Keratinocyte (primary cell): ENCODE results near the gene PLA2G6.

ENCODE experiments used
- CTCF ChIP-seq, 3 experiments: IDR thresholded peaks in 1 of 3; conservative IDR thresholded peaks in 1 of 3; optimal IDR thresholded peaks in 1 of 3; 2 replicates in 2 of 3; 3 replicates in 1 of 3; pipeline versions ENCODE3 to v1.5.1; 2011; ENCODE audit warnings: low read length in 3 of 3, mild to moderate bottlenecking in 3 of 3, moderate library complexity in 2 of 3, control low read depth in 1 of 3, inconsistent platforms in 1 of 3; ENCODE audit not compliant: insufficient read depth in 2 of 3; ENCODE audit errors: extremely low read depth in 1 of 3
- EZH2 ChIP-seq: IDR thresholded peaks from one replicate; pipeline ENCODE4 v1.6.1; 2012; ENCODE audit warnings: inconsistent platforms, mild to moderate bottlenecking, low read length, moderate library complexity

- TF ChIP-seq CTCF (optimal IDR thresholded peaks at IDR 0.05 in 1 of 3, IDR thresholded peaks at IDR 0.05 in 1 of 3, conservative IDR thresholded peaks at IDR 0.05 in 1 of 3; ENCODE audit: extremely low read depth in 1 of 3, insufficient read depth in 2 of 3, low read length in 3 of 3) (peak in 1 of 3 experiments; percentile 24), EZH2 (no peak)
These were observed 32.8 kb upstream of the PLA2G6 start for GRCh38 chr22:38214302-38215056.
